Activated T-helper 1 cell treated with Interleukin-2 at 50 U/mL for 16 hours (primary cell): ENCODE data around the gene CHMP4A.
A peak's percentile ranks its signal among the peaks of the same experiment; 100 is the strongest.
"Not testable (repeated sequence)": the region's sequence is repeated elsewhere in the genome, so short reads cannot be mapped to it uniquely, and the experiment has no call there.

Experiments used
- DNase-seq: peaks from one replicate; pipeline ENCODE4 v3.0.0-alpha.2; 2020; ENCODE audit warnings: low read depth

CHMP4A gene

DNA sequence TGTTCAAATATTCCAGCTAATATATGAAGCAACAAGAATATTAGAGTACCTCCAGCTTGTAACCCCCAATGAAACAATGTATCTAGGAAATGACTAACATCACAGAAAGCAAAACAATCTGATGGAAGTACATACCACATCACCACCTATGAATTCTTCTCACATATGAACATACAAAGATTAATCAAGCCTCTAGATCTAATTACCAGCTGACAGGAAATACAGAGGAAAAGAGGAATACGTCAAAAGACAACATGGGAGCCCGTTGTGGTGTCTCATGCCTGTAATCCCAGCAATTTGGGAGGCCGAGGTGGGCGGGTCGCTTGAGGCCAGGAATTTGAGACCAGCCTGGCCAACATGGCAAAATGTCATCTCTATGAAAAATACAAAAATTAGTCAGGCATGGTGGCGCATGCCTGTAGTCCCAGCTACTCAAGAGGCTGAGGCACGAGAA, 11.4 kb upstream of the CHMP4A start:
- no peak for DNase-seq

DNA sequence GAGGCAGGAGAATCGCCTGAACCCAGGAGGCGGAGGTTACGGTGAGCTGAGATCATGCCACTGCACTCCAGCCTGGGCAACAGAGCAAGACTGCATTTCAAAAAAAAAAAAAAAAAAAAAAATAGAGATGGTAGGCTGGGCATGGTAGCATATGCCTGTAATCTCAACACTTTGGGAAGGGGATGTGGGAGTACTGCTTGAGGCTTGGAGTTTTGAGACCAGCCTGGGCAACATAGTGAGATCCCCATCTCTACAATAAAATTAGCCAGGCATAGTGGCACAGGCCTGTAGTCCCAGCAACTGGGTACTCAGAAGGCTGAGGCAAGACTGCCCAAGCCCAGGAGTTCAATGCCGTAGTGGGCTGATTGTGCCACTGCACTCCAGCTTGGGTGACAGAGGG, 9.7 kb upstream of the CHMP4A start:
- DNase-seq, result not testable (repeated sequence)

DNA sequence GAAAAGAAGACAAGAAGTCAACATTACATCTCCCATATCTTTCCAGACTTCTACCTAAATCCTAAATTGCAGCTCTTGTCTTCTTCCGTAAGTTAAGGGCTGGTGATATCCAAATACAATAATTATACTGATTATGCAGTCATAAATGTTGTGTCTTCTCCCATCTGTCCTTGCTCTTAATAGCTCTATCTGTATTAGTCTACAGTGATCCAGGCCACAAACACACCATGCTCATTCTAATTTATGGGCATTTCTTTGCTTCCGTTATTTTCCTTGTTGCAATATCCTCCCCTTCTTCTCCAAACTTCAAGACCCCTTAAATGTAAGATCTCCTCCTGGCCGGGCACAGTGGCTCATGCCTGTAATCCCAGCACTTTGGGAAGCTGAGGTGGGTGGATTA, 6.2 kb upstream of the CHMP4A start:
- no peak for DNase-seq

DNA sequence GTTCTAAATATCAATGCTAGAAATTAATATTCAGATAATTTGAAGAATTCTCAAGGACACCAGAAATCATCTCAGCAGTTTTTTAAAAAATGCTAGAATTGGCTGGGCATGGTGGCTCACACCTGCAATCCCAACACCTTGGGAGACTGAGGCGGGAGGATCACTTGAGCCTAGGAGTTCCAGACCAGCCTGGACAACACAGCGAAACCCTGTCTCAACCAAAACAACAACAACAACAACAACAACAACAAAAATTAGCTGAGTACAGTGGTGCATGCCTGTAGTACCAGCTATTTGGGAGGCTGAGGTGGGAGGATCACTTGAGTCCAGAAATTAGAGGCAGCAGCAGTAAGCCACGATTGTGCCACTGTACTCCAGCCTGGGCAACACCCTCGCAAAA, 5.8 kb upstream of the CHMP4A start:
- DNase-seq, result no peak

DNA sequence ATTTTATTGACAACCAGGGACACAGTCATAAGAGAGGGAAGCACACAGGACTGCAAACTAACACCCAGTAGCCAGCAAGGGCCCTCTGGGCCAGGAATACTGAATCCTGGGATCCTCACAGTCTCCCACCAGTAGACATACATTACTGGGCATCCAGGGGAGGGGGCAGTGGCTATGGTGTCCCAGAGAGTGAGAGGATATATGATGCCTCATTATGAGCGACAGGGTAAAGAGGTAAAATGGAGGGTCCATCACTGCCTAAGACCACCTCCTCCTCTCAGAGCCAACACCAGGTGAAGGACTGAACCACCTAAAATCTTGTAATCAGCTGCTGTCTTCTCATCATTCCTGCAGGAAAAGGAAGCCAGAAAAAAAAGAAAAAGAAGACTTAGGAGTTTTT, 3.6 kb upstream of the CHMP4A start:
- DNase-seq, result not testable (repeated sequence)

DNA sequence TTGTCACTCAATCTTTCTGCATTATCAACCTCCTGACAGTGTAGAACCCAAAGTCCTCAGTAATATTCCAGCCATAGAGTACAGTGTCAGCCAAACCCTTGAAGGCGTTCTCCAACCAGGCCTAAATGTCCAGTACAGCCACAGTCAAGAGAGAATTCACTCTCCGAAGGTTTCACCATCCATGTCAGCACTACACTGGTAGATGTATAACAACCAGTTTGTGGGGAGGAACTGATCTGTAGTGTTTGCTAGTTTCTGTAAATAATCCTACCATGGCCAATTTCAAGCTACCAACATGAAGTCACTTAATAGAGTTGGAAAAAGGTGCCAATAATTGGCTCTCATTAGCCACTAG, 3.0 kb upstream of the CHMP4A start:
- DNase-seq, result no peak

DNA sequence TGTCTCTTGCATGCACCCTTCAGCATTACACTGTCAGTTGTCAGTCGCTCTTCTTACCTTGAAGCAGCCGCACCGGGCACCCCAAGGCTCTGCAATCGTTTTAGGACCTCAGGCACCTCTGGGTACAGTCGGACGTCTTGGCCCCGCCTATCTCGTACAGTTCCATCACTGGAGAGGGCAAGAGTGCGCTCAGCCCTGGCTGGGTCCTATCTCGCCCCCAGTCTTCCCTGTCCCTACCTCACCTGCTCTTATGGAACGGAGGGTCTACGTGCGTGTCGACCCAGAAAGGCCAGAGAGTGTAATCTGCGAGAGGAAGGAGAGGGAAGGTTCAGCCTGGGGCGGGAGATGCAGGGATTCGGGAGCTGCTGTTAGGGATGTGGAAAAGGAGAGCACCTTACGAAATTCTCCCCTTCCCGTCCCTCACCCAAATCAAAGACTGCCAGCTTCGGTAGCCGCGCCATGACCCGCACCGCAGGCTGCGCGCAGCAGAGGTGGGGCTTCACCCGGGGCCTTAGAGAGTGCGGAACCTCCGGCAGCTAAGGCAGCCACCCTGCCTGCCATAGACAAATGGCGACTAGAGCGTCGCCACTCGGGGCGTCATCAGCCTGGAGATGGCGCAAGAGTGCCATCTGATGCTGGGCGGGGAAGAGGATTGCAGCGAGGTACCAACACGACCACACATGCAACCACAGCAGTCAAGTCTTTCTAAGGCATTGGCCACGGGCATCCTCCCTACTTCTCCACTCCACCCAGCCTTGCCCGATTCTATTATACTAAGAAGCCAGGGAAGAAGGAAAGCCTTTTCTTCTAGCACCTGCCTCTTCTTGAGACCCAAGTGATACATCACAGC, 2.4 kb upstream of the CHMP4A start, which contains the start of gene MDP1:
TSS of gene MDP1 (minus strand) at position 572 of the 850 bp plus-strand sequence. CDS start at position 461, 111 bp downstream.
- DNase-seq, result peak; percentile 76

DNA sequence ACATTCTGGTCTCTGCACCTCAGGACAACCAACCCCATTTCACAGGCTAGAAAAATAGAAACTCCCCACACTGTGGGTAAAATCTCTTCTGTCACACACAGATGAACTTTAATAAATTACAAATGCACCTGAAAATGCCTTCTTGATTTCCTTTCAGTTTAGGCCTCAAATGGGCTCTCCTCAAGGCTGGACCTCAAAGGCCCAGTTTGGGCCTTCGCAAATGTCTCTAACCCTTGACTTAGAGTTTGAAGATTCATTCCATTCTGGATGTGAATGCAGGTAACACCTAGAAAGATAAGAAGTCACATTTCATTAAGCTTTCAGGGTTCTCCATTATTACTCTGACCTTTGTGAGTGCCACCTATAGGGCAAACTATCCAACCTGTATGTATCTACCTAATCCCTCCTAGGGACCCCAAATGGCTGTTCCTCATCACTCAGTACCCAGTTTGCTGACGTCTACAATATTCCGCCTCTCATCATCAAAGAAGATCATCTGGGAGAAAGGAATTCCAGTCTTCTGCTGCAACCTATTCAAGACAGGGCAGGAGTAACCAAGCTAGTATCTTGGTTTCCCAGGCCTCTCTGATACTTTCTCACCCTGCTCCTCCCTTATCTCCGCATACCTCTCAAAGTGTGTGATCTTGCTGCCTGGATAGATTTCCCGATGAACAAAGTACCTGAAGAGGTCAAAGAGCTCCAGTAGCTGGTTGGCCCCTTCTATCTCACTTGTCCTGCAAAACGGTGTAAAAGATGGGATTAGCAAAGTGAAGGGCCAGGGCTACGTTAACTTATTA, 776 bp upstream of the CHMP4A start:
- no peak for DNase-seq

DNA sequence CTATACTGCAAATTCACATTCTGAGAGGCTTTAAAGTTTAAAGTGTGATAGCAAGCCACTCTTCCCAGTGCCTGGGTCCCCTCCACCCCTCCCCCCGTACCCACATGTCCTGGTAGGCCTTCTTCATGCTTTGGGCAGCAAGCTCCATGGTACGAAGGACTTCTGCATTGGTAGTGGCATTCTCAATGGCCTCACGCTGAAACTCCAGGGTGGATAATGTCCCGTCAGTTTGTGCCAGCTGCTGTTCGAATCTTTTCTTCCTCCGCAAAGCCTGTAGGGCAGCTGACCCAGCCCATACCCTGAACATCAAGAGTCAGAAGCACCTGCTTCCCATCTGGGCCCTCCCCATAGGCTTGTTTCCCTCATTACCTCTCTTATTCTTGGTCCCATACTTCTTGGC, 2.0 kb downstream of the CHMP4A start:
- no peak for DNase-seq

DNA sequence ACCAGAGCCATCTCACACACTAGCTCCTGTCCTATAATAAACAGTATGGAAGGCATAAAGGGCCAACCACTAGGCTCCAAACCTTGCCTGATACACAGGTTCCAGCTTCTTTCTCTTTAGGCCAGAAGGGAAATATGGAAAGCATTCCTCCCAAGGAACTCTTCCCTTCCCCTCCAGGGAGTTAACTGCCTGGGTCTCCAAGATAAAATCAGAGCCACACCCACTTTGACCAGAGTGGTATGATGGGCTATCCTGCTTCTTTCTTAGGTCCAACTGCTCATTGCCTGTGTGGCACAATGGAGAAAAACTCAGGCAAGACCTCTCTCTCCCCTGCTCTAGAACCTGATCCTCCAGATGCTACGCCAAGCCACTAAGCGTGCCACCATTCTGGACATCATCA, 5.7 kb downstream of the CHMP4A start:
- no peak for DNase-seq

DNA sequence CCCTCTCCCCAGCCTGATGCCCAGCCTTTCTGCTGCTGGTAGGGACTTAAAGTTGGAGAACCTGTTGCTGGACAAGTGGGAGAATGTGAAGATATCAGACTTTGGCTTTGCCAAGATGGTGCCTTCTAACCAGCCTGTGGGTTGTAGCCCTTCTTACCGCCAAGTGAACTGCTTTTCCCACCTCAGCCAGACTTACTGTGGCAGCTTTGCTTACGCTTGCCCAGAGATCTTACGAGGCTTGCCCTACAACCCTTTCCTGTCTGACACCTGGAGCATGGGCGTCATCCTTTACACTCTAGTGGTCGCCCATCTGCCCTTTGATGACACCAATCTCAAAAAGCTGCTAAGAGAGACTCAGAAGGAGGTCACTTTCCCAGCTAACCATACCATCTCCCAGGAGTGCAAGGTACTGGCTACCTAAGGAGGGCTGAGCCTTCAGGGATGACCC, 6.2 kb downstream of the CHMP4A start:
- no peak for DNase-seq

DNA sequence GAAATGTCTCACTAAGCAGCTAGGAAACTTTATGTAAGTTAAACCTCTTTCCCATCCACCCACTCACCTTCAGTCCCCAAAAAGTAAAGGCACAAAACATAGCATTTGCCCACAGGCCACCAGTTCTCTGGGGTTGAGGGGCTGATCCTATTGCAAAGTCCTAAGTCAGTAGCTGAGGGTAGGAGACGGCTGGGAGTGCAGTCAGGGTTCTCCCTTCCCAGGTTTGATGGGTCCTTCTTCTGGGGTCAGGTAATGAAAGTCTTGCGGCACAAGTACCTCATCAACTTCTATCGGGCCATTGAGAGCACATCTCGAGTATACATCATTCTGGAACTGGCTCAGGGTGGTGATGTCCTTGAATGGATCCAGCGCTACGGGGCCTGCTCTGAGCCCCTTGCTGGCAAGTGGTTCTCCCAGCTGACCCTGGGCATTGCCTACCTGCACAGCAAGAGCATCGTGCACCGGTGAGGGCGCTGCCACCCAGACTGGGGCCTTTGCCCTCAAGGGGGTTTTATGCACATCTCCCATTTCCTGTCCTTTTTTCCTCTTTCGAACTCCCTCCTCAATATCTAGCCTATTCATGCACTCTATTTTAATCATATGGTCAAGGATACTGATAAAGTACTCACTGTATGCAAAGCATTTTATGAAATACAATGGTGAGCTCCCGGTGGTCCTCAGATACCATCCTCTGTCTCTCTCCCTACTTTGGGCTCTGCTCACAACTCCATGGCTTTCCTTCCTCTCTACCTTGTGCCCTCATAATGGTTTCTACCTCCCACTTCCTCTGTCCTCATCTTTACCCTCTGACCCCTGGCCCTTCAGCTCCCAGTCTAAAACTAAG, 6.8 kb downstream of the CHMP4A start:
- no peak for DNase-seq

DNA sequence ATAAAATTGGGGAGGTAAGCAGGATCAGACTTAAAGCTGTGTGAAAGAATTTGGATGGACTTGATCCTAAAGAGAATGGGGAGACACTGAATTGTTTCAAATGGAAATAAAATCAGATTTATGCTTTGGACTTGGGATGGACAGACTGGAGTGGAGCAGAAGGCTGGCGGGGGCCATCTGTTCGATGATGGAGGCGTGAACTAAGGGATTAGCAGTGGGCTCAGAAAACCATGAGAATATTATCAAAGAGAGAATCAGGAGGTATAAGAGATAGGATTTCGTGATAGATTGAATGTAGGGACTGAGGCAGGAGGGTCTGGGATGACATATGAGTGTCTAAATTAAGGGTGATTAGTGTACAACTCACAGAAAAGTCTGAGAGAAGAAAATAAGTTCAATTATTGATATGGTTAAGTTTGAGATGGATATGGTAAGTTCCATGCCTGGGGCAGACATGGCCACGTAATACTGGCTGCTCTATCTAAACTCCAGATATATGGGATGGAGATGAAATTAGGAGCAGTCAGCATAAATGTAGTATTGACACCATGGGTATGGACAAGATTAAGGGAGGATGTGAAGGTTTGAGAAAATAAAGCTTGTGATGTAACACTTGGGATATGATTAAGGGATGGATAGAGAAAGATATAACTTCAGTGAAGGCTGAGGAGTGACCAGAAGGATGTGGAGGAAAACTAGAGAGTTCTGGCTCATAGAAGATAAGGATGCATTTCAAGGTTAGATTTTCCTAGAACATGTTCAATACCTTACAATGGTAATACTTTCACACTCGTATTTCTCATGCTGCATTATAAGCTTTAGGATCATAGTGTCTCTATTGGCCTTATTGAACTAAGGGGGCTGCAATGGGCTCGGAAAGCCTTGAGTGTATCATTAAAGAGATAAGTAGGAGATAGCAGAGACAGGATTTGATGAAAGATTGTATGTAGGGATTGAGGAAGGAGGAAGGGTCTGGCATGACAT, 8.8 kb downstream of the CHMP4A start:
- no peak for DNase-seq

DNA sequence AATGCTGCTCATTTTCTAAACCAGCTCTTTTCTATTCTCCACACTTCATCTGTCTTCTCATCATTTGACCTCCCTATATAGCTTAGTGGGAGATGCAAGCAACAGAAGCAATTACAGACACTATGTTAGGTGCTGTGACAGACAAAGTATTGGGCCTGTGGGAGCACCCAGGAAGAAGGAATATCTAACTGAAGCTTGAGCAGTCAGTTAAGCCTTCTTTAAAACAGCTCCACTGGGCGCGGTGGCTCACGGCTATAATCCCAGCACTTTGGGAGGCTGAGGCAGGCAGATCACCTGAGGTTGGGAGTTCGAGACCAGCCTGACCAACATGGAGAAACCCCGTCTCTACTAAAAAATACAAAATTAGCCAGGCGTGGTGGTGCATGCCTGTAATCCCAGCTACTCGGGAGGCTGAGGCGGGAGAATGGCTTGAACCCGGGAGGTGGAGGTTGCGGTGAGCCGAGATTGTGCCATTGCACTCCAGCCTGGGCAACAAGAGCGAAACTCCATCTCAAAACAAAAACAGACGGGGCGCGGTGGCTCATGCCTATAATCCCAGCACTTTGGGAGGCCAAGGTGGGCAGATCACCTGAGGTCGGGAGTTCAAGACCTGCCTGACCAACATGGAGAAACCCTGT, 9.9 kb downstream of the CHMP4A start:
- DNase-seq, result not testable (repeated sequence)

DNA sequence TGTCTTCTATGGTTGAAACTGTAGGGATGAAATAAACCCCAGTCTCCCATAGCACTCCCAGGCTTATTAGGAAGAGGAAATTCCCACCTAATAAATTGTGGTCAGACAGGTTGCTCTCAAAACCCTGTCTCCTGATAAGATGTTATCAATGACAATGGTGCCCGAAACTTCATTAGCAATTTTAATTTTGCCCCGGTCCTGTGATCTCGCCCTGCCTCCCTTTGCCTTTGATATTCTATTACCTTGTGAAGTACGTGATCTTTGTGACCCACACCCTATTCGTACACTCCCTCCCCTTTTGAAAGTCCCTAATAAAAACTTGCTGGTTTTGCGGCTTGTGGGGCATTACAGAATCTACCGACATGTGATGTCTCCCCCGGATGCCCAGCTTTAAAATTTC, 10.8 kb downstream of the CHMP4A start:
- not testable (repeated sequence) for DNase-seq

DNA sequence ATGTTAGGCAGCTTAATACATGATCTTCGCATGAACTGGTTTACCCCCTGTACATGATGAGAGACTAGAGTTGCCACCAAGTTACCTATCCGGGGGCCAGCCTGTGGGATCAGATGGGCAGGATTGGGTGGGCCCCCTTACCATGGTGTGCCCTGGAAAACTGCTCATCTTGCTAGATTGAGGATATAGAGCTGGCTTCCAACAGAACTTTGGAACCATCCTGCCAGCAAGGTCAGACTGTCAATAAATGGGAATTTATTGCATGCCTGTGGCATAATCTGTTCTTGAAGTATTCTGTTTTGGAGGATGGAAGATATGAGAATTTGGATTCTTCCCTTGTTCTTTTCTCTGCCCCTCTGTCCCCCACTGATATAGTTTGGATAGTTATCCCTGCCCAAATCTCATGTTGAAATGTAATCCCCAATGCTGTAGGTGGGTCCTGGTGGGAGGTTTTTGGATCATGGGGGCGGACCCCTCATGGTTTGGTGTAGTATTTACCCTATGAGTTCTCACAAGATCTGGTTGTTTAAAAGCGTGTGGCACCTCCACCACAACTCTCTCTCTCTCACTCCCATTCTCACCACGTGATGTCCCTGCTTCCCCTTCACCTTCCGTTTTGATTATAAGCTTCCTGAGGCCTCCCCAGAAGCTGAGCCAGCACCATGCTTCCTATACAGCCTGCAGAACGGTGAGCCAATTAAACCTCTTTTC, 14.3 kb downstream of the CHMP4A start:
- DNase-seq, result no peak

DNA sequence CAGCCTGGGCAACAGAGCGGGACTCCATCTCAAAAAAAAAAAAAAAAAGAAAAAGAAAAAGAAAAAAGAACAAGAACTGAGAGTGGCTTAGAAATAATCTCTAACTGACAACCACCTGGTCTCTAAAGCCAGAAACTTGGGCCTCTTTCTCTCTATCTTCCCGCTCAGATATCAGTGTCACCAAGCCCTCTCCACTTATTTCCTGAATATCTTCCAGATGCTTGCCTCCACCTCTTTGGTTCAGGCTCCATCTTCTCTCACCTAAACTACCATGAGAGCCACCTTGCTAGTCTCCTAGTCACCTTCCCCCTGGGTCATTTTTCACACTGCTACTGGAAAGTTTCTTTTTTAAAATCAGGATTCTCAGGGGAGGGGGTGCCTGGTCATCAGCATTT, 16.2 kb downstream of the CHMP4A start:
- no peak for DNase-seq

DNA sequence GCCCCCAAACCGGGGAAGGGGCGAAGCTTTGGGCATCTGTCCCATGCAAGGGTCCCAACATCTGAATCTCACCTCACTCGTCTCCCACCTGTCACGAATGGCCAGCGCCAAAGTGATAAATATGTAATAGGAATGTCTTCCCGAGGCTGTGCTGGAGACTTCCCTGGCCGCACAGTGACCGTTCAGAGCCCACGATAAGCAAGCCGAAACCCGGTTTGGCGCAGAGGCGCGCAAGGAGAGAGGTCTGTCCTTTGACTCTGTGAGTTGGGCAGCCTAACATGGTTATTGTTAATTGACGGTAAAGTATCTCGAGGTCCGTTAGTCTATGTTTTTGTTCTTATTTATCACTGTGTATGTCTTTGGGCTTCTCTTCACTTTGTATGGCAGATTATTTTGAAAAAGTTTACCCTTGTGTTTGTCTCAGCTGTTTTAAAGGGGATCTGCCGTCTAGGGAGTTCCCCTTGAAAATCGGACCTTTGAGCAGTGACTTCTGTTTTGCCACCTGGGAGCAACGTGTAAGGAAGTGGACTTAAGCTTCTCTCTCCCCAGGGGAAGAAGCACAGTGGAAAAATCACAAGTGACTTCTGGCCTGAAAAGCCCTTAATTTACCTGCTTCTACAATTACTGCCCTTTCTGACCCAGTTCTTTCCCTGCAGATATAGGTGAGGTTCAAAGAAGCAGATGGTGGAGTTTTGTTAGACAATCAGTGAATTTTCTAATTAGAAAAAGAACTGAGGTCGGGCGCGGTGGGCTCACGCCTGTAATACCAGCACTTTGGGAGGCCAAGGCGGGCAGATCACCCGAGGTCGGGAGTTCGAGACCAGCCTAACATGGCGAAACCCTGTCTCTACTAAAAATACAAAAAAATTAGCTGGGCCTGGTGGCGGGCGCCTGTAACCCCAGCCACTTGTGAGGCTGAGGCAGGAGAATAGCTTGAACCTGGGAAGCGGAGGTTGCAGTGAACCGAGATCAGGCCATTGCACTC, 16.9 kb downstream of the CHMP4A start:
- no peak for DNase-seq
